Colonic mucosa (tissue), 4 donors: Measurements from ENCODE around the gene CADM1. TPM values are rescaled to one million over a fixed set of nuclear protein-coding genes. Genes with fewer than 3 reads are reported as not detected.

Experiments
- DNase-seq: peaks from one replicate; pipeline ENCODE4 v3.0.0-alpha.2; 2020
- H3K27ac ChIP-seq: fragments of 200-600 bp; one replicate; pipeline ENCODE4 v1.8.0; 2021
- H3K27me3 ChIP-seq: fragments of 200-600 bp; one replicate; pipeline ENCODE4 v1.8.0; 2021
- H3K36me3 ChIP-seq: fragments of 200-600 bp; one replicate; pipeline ENCODE4 v1.8.0; 2021
- H3K4me1 ChIP-seq: fragments of 200-600 bp; one replicate; pipeline ENCODE4 v1.8.0; 2021; ENCODE audit warnings: mild to moderate bottlenecking
- H3K4me3 ChIP-seq: fragments of 200-600 bp; one replicate; pipeline ENCODE4 v1.8.0; 2021
- H3K9ac ChIP-seq, 2 donors: one replicate each; pipeline ENCODE4 v1.7.0; 2013; ENCODE audit warnings: control low read depth in 2 of 2, low read depth in 2 of 2, low read length in 2 of 2
- H3K9me3 ChIP-seq: fragments of 200-600 bp; one replicate; pipeline ENCODE4 v1.8.0; 2021
- intact Hi-C: fragments of 100-400 bp; cut with DNase I; formaldehyde crosslinking; loops from one replicate; pipeline ENCODE4 v1.14.1; 2022
- total RNA-seq, 2 donors: library from RNA; stranded (reverse); fragmentation: NEBNext Ultra II Directional in 1 of 2; extraction: Animal tissue kit (Norgen Biotek cat#: 25700) in 1 of 2; gene quantifications; one replicate each; pipeline ENCODE4 v1.2.1, GENCODE V29; 2021
- TF ChIP-seq, protein P1 (sequence below): fragments of 200-600 bp; IDR thresholded peaks from one replicate; pipeline ENCODE4 v1.8.0; 2022; ENCODE audit warnings: antibody characterized with exemption, mild to moderate bottlenecking
- donor health status: healthy.
- donor health status: DM: no; HTN: no; CAD: no.
- donor health status: DM: no; HTN: no; CAD: no.

The CADM1 gene
- total RNA-seq, 2 donors from 2014 or later, result 5.2 to 6.4 TPM

DNA sequence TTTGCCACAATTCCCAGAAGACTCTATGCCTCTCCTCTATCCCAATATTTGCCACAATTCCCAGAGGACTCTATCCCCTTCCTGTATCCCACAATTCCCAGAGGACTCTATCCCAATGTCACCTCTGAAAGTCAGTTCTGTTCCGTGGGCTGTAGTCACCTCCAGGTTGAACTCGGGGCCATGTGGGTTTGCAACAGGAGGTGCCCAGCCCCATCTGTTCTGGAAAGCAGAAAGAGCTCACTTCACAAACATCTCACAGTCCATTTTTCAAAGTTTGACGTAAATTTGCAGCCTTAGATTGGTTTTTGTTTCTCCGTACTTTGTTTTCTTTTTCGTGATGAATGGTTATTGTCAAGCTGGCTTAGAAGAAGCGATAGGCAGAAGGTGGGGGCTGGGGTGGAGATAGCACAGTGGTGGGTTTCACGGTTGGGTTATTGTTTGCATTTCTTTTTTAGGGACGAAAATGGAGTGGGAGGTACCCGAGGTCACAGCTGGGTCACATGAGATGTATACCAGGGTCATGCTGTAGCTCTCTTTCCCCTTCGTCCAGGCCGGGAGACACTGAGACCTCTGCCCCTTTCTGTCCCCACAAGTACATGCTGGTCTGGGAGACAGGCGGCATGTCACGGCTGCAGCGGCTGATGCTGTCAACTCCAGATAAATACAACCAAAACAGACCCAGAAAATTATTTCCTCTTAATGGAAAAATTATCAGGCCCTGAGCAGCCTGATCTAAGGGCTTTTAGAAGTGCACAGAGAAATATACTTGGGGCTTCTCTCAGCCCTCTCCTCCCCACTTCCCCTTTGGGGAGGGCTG lies 374.5 kb downstream of the CADM1 start:
- Histone ChIP-seq H3K36me3 (no peaks in the 10 kb centered on the region), H3K4me3 (no peak overlapping the region), H3K4me1 (no peaks in the 10 kb centered on the region), H3K9ac (no peak overlapping the region), H3K27ac (no peak overlapping the region), H3K9me3 (no peaks in the 10 kb centered on the region), H3K27me3 (no peaks in the 10 kb centered on the region)
- intact Hi-C loops, result no loop called here
- DNase-seq, result no peak
- TF ChIP-seq, protein P1, sequence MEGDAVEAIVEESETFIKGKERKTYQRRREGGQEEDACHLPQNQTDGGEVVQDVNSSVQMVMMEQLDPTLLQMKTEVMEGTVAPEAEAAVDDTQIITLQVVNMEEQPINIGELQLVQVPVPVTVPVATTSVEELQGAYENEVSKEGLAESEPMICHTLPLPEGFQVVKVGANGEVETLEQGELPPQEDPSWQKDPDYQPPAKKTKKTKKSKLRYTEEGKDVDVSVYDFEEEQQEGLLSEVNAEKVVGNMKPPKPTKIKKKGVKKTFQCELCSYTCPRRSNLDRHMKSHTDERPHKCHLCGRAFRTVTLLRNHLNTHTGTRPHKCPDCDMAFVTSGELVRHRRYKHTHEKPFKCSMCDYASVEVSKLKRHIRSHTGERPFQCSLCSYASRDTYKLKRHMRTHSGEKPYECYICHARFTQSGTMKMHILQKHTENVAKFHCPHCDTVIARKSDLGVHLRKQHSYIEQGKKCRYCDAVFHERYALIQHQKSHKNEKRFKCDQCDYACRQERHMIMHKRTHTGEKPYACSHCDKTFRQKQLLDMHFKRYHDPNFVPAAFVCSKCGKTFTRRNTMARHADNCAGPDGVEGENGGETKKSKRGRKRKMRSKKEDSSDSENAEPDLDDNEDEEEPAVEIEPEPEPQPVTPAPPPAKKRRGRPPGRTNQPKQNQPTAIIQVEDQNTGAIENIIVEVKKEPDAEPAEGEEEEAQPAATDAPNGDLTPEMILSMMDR, result no peak

DNA sequence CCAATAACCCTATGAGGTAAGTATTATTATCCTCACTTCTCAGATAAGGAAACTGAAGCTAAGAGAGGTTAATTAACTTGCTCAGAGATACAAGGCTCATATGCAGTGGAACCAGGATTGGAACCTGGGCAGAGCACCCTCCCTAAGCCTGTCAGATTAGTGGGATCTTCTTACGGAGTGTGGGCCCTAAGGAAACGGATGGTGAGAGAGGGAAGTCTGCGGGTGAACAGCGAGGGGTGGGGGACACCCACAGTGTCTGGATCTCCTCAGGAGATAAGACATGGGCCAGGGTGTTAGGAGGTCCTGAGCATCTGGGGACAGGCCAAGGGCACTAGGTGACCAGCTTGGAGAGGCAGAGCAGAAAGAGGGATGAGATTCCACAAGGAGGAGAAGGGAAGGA lies 376.0 kb downstream of the CADM1 start:
- no peak for DNase-seq
- no peak overlapping the region for H3K4me3 ChIP-seq

DNA sequence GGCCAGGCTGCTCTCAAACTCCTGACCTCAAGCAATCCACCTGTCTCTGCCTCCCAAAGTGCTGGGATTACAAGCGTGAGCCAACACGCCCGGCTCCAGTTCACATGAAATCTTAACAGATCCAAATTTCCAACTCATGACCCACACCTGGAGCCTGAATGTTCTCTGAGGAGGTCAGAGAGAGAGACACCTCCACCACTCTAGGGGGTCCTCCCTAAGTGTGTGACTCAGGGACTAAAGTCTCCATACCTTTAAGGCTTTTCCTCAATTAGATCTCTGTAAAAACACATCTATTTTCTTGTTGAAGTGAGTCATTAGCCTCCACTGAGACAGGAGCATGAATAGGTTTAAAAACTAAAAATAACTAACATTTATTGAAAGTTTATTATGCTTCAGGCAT lies 376.4 kb downstream of the CADM1 start:
- H3K9ac ChIP-seq, result no peak overlapping the region
- no peaks in the 10 kb centered on the region for H3K27me3 ChIP-seq
- TF ChIP-seq, protein P1, result no peak
- no peaks in the 10 kb centered on the region for H3K36me3 ChIP-seq
- H3K4me1 ChIP-seq, result no peaks in the 10 kb centered on the region
- no peak overlapping the region for H3K27ac ChIP-seq
- H3K9me3 ChIP-seq, result no peaks in the 10 kb centered on the region
- no peak for DNase-seq
- H3K4me3 ChIP-seq, result no peak overlapping the region
- intact Hi-C loops, result no loop called here

More for the DNA sequence above, 376.0 kb downstream of the CADM1 start:
- no peak overlapping the region for H3K27ac ChIP-seq
- TF ChIP-seq, protein P1, result no peak
- no peaks in the 10 kb centered on the region for H3K9me3 ChIP-seq
- no peaks in the 10 kb centered on the region for H3K36me3 ChIP-seq
- intact Hi-C loops, result no loop called here
- H3K4me1 ChIP-seq, result no peaks in the 10 kb centered on the region
- H3K9ac ChIP-seq, result no peak overlapping the region
- H3K27me3 ChIP-seq, result no peaks in the 10 kb centered on the region

DNA sequence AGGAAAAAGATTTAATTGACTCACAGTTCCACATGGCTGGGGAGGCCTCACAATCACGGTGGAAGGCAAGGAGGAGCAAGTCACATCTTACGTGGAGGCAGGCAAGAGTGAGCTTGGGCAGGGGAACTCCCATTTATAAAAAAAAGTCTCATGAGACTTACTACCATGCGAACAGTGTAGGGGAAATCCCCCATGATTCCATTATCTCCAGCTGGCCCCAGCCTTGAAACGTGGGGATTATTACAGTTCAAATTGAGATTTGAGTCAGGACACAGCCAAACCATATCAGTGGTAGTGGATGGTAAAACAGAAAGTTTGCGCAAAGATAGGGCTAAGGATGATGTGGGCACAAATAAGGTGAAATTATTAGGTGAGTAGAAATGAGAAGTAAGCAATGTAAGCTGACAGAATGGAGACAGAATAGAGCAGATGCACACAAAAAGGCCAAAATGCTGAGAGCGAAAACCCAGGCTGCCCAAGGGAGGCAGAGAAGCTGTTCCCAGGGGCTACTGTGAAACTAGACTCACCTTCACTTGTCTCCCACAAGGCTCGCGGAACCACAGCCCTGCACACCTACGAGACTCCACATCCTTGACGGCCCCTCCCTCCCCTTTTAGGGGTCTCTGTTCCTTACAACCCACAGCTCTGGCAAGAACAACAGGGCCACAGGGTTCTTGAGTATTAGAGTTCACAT lies 377.6 kb downstream of the CADM1 start:
- H3K9me3 ChIP-seq, result no peaks in the 10 kb centered on the region
- TF ChIP-seq, protein P1, result no peak
- H3K36me3 ChIP-seq, result no peaks in the 10 kb centered on the region
- no peak overlapping the region for H3K4me3 ChIP-seq
- DNase-seq, result no peak
- no peaks in the 10 kb centered on the region for H3K27me3 ChIP-seq
- H3K4me1 ChIP-seq, result no peaks in the 10 kb centered on the region
- intact Hi-C loops, result no loop called here
- no peak overlapping the region for H3K27ac ChIP-seq
- no peak overlapping the region for H3K9ac ChIP-seq

DNA sequence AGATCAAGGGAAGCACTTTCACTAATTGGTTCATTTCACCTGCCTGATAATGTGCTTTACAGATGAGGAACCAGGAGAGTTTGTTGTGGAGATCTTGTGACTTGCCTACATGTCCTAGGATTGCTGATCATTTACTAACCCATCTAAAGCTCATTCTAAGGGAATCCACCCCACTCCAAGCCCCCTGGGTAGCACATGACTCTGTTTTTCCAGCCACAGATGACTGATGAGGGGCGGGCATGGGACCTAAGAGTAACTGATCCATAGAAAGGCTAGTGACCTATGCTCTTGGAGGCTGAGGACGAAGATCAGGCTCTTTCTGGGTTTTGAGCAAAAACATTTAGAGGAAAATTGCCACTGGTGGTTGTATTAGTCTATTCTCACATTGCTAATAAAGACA lies 378.1 kb downstream of the CADM1 start:
- H3K27me3 ChIP-seq, result no peaks in the 10 kb centered on the region
- H3K9ac ChIP-seq, result no peak overlapping the region
- no peak overlapping the region for H3K27ac ChIP-seq
- TF ChIP-seq, protein P1, result no peak
- DNase-seq, result no peak
- H3K4me3 ChIP-seq, result no peak overlapping the region
- no peaks in the 10 kb centered on the region for H3K9me3 ChIP-seq
- no peaks in the 10 kb centered on the region for H3K36me3 ChIP-seq
- intact Hi-C loops, result no loop called here
- H3K4me1 ChIP-seq, result no peaks in the 10 kb centered on the region
